ENCODE measurements around the gene NMT1.

- TF ChIP-seq, protein P1, sequence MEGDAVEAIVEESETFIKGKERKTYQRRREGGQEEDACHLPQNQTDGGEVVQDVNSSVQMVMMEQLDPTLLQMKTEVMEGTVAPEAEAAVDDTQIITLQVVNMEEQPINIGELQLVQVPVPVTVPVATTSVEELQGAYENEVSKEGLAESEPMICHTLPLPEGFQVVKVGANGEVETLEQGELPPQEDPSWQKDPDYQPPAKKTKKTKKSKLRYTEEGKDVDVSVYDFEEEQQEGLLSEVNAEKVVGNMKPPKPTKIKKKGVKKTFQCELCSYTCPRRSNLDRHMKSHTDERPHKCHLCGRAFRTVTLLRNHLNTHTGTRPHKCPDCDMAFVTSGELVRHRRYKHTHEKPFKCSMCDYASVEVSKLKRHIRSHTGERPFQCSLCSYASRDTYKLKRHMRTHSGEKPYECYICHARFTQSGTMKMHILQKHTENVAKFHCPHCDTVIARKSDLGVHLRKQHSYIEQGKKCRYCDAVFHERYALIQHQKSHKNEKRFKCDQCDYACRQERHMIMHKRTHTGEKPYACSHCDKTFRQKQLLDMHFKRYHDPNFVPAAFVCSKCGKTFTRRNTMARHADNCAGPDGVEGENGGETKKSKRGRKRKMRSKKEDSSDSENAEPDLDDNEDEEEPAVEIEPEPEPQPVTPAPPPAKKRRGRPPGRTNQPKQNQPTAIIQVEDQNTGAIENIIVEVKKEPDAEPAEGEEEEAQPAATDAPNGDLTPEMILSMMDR (tag by site-specific recombination; IDR thresholded peaks at IDR 0.05): no peak
- TF ChIP-seq ZNF23 (tag by site-specific recombination; IDR thresholded peaks at IDR 0.05; ENCODE audit: borderline replicate concordance) (no peak), WT1 (tag by site-specific recombination; IDR thresholded peaks at IDR 0.05) (no peak), ZNF639 (tag by site-specific recombination; IDR thresholded peaks at IDR 0.05) (no peak), MZF1 (tag by site-specific recombination; IDR thresholded peaks at IDR 0.05; ENCODE audit: borderline replicate concordance) (no peak), PRDM1 (tag by site-specific recombination; IDR thresholded peaks at IDR 0.05) (no peak), MEIS1 (CRISPR knock-in tag; IDR thresholded peaks at IDR 0.05; ENCODE audit: borderline replicate concordance) (no peak), YY1 (tag by site-specific recombination; IDR thresholded peaks at IDR 0.05) (no peak), ZNF214 (tag by site-specific recombination; IDR thresholded peaks at IDR 0.05; ENCODE audit: borderline replicate concordance) (no peak), ZNF785 (tag by site-specific recombination; IDR thresholded peaks at IDR 0.05) (no peak)
- TF ChIP-seq, protein P2, sequence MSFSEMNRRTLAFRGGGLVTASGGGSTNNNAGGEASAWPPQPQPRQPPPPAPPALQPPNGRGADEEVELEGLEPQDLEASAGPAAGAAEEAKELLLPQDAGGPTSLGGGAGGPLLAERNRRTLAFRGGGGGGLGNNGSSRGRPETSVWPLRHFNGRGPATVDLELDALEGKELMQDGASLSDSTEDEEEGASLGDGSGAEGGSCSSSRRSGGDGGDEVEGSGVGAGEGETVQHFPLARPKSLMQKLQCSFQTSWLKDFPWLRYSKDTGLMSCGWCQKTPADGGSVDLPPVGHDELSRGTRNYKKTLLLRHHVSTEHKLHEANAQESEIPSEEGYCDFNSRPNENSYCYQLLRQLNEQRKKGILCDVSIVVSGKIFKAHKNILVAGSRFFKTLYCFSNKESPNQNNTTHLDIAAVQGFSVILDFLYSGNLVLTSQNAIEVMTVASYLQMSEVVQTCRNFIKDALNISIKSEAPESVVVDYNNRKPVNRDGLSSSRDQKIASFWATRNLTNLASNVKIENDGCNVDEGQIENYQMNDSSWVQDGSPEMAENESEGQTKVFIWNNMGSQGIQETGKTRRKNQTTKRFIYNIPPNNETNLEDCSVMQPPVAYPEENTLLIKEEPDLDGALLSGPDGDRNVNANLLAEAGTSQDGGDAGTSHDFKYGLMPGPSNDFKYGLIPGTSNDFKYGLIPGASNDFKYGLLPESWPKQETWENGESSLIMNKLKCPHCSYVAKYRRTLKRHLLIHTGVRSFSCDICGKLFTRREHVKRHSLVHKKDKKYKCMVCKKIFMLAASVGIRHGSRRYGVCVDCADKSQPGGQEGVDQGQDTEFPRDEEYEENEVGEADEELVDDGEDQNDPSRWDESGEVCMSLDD (tag by site-specific recombination; IDR thresholded peaks at IDR 0.05): no peak
- TF ChIP-seq, protein P3, sequence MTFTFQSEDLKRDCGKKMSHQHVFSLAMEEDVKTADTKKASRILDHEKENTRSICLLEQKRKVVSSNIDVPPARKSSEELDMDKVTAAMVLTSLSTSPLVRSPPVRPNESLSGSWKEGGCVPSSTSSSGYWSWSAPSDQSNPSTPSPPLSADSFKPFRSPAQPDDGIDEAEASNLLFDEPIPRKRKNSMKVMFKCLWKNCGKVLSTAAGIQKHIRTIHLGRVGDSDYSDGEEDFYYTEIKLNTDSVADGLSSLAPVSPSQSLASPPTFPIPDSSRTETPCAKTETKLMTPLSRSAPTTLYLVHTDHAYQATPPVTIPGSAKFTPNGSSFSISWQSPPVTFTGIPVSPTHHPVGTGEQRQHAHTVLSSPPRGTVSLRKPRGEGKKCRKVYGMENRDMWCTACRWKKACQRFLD (tag by site-specific recombination; IDR thresholded peaks at IDR 0.05): no peak
- TF ChIP-seq, protein P4, sequence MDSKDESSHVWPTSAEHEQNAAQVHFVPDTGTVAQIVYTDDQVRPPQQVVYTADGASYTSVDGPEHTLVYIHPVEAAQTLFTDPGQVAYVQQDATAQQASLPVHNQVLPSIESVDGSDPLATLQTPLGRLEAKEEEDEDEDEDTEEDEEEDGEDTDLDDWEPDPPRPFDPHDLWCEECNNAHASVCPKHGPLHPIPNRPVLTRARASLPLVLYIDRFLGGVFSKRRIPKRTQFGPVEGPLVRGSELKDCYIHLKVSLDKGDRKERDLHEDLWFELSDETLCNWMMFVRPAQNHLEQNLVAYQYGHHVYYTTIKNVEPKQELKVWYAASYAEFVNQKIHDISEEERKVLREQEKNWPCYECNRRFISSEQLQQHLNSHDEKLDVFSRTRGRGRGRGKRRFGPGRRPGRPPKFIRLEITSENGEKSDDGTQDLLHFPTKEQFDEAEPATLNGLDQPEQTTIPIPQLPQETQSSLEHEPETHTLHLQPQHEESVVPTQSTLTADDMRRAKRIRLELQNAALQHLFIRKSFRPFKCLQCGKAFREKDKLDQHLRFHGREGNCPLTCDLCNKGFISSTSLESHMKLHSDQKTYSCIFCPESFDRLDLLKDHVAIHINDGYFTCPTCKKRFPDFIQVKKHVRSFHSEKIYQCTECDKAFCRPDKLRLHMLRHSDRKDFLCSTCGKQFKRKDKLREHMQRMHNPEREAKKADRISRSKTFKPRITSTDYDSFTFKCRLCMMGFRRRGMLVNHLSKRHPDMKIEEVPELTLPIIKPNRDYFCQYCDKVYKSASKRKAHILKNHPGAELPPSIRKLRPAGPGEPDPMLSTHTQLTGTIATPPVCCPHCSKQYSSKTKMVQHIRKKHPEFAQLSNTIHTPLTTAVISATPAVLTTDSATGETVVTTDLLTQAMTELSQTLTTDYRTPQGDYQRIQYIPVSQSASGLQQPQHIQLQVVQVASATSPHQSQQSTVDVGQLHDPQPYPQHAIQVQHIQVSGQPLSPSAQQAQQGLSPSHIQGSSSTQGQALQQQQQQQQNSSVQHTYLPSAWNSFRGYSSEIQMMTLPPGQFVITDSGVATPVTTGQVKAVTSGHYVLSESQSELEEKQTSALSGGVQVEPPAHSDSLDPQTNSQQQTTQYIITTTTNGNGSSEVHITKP (tag by site-specific recombination; IDR thresholded peaks at IDR 0.05): no peak
- TF ChIP-seq, protein P5, sequence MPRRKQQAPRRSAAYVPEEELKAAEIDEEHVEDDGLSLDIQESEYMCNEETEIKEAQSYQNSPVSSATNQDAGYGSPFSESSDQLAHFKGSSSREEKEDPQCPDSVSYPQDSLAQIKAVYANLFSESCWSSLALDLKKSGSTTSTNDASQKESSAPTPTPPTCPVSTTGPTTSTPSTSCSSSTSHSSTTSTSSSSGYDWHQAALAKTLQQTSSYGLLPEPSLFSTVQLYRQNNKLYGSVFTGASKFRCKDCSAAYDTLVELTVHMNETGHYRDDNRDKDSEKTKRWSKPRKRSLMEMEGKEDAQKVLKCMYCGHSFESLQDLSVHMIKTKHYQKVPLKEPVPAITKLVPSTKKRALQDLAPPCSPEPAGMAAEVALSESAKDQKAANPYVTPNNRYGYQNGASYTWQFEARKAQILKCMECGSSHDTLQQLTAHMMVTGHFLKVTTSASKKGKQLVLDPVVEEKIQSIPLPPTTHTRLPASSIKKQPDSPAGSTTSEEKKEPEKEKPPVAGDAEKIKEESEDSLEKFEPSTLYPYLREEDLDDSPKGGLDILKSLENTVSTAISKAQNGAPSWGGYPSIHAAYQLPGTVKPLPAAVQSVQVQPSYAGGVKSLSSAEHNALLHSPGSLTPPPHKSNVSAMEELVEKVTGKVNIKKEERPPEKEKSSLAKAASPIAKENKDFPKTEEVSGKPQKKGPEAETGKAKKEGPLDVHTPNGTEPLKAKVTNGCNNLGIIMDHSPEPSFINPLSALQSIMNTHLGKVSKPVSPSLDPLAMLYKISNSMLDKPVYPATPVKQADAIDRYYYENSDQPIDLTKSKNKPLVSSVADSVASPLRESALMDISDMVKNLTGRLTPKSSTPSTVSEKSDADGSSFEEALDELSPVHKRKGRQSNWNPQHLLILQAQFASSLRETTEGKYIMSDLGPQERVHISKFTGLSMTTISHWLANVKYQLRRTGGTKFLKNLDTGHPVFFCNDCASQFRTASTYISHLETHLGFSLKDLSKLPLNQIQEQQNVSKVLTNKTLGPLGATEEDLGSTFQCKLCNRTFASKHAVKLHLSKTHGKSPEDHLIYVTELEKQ (tag by site-specific recombination; IDR thresholded peaks at IDR 0.05; ENCODE audit: borderline replicate concordance): no peak; the same call in 1 of the 2 replicates
Measured at GRCh38 chr17:45129940-45130680, 69.0 kb downstream of the NMT1 start.

Measured in HEK293 (cell line).